OCI-LY7 (cell line): ENCODE data around the gene NTF3. TPM values are rescaled to one million over a fixed set of nuclear protein-coding genes. Genes with fewer than 3 reads are reported as not detected.

Experiments used
- BruUV-seq: library from RNA; stranded (reverse); fragments of 400-500 nt; replicated peaks from 2 replicates; lab custom pipeline; 2021; lab: Mats Ljungman, UMichigan
- CTCF ChIA-PET: fragments of 300-600 bp; sonication (Branson Sonifier 250); formaldehyde crosslinking; loops from one replicate; lab custom pipeline; 2022; ENCODE audit warnings: antibody characterized with exemption; ENCODE audit not compliant: unreplicated experiment; lab: Charles Lee
- POLR2A ChIA-PET: fragments of 300-600 bp; sonication (Branson Sonifier 250); formaldehyde crosslinking; loops from one replicate; lab custom pipeline; 2022; ENCODE audit warnings: antibody characterized with exemption; lab: Charles Lee
- DNase-seq: peaks from one replicate; pipeline ENCODE4 v3.0.0-alpha.2; 2015; ENCODE audit warnings: low spot score
- H2AFZ ChIP-seq: fragments of 200-600 bp; sonication (generic), shearing (Covaris generic); 2 replicates; pipeline ENCODE4 v1.6.1; 2014; ENCODE audit warnings: mild to moderate bottlenecking, antibody characterized with exemption, low read length, moderate library complexity
- H3K27ac ChIP-seq: fragments of 200-600 bp; sonication (generic); 2 replicates; pipeline ENCODE4 v1.5.1; 2014; ENCODE audit warnings: mixed run types, low read depth, mild to moderate bottlenecking, moderate library complexity, low read length, inconsistent platforms; ENCODE audit not compliant: poor library complexity, severe bottlenecking
- H3K36me3 ChIP-seq: fragments of 200-600 bp; sonication (generic); 2 replicates; pipeline ENCODE4 v1.6.1; 2014; ENCODE audit warnings: mild to moderate bottlenecking, antibody characterized with exemption, low read length, moderate library complexity, mixed read lengths; ENCODE audit not compliant: insufficient read depth
- H3K4me1 ChIP-seq: fragments of 200-600 bp; sonication (generic); 2 replicates; pipeline ENCODE4 v1.5.1; 2014; ENCODE audit warnings: mild to moderate bottlenecking, low read length; ENCODE audit not compliant: insufficient read depth, poor library complexity, severe bottlenecking
- H3K4me2 ChIP-seq: fragments of 200-600 bp; sonication (generic); 2 replicates; pipeline ENCODE4 v1.6.1; 2014; ENCODE audit warnings: mild to moderate bottlenecking, low read length
- H3K4me3 ChIP-seq: fragments of 200-600 bp; sonication (generic); 2 replicates; pipeline ENCODE4 v1.5.1; 2014; ENCODE audit warnings: mild to moderate bottlenecking, low read depth, low read length; ENCODE audit not compliant: poor library complexity, severe bottlenecking
- H3K79me2 ChIP-seq: fragments of 200-600 bp; sonication (generic); 2 replicates; pipeline ENCODE4 v1.6.1; 2016; ENCODE audit warnings: low read depth, mild to moderate bottlenecking, low read length, moderate library complexity, mixed read lengths; ENCODE audit not compliant: insufficient read depth
- H3K9me2 ChIP-seq: fragments of 200-600 bp; sonication (generic); 2 replicates; pipeline ENCODE4 v1.6.1; 2016; ENCODE audit warnings: mild to moderate bottlenecking, low read length, mixed read lengths; ENCODE audit not compliant: insufficient read depth
- H3K9me3 ChIP-seq: fragments of 200-600 bp; sonication (generic); 2 replicates; pipeline ENCODE4 v1.6.1; 2014; ENCODE audit warnings: mild to moderate bottlenecking, mixed run types, low read length, mixed read lengths
- H4K20me1 ChIP-seq: fragments of 200-600 bp; sonication (generic); 2 replicates; pipeline ENCODE4 v1.6.1; 2014; ENCODE audit warnings: mild to moderate bottlenecking, antibody characterized with exemption, low read length, moderate library complexity, mixed read lengths; ENCODE audit not compliant: insufficient read depth
- EZH2phosphoT487 ChIP-seq: fragments of 200-600 bp; sonication (generic); IDR thresholded peaks from 2 replicates; pipeline ENCODE4 v1.6.1; 2018; ENCODE audit warnings: low read depth, borderline replicate concordance, mild to moderate bottlenecking, mixed run types, antibody characterized with exemption, low read length, moderate library complexity, mixed read lengths
- intact Hi-C: fragments of 100-400 bp; cut with micrococcal nuclease; formaldehyde crosslinking; loops from one replicate; pipeline ENCODE4 v1.10.0; 2022; ENCODE audit not compliant: unreplicated experiment
- total RNA-seq, 2 experiments: library from RNA; depleted of rRNA in 1 of 2; stranded (reverse); fragments of >200 nt in 1 of 2; shearing (Covaris generic) in 1 of 2; gene quantifications; 2 replicates each; pipeline ENCODE4 v1.2.3, GENCODE V29; 2014 to 2022
- TF ChIP-seq, protein P1 (sequence below): fragments of 200-600 bp; sonication (generic); conservative IDR thresholded peaks from 2 replicates; pipeline ENCODE4 v1.5.1; 2014; ENCODE audit warnings: mild to moderate bottlenecking, antibody characterized with exemption, low read length, moderate library complexity, mixed read lengths

Gene NTF3
- total RNA-seq, 2 experiments from 2014 or later = 9.6 to 11.5 TPM

DNA sequence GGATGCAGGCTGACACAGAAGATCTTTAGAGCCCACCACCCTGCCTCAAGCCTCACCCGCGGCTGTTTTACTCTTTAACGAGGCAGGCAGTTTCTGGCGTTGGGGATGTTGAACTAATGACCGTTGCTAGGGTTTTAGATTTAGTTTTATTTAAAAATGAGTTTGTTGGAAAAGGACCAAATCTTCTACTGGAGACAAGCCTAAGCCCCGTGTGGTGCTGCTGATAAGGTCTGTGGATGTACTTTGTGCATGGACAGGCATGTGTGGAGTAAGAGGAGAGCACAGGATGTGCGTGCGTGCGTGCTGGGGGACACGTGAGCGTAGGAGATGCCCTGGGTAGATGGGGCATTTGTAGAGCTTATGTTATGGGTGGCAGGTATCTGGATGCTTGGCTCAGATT is 5.7 kb downstream of the NTF3 start:
- Histone ChIP-seq H3K27ac (no peak overlapping the region), H3K4me3 (no peak overlapping the region), H2AFZ (no peak overlapping the region), H4K20me1 (peaks cover 52% of the 10 kb centered on the region), H3K9me3 (no peaks in the 10 kb centered on the region), H3K4me2 (no peak overlapping the region), H3K36me3 (peaks cover 21% of the 10 kb centered on the region), H3K9me2 (no peaks in the 10 kb centered on the region), H3K4me1 (peaks cover 79% of the 10 kb centered on the region), H3K79me2 (peaks cover 91% of the 10 kb centered on the region)
- POLR2A ChIA-PET = interaction anchor here (0.7 to 1.4 kb wide), 2 partner anchors 10 to 1645 kb away, joined by 3 to 4 read pairs; no protein-coding TSS in a partner anchor
- CTCF ChIA-PET = no interaction called here
- TF ChIP-seq EZH2phosphoT487 = no peak
- TF ChIP-seq, protein P1, sequence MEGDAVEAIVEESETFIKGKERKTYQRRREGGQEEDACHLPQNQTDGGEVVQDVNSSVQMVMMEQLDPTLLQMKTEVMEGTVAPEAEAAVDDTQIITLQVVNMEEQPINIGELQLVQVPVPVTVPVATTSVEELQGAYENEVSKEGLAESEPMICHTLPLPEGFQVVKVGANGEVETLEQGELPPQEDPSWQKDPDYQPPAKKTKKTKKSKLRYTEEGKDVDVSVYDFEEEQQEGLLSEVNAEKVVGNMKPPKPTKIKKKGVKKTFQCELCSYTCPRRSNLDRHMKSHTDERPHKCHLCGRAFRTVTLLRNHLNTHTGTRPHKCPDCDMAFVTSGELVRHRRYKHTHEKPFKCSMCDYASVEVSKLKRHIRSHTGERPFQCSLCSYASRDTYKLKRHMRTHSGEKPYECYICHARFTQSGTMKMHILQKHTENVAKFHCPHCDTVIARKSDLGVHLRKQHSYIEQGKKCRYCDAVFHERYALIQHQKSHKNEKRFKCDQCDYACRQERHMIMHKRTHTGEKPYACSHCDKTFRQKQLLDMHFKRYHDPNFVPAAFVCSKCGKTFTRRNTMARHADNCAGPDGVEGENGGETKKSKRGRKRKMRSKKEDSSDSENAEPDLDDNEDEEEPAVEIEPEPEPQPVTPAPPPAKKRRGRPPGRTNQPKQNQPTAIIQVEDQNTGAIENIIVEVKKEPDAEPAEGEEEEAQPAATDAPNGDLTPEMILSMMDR = no peak
- DNase-seq = no peak
- no TSS peak for BruUV-seq
- intact Hi-C loops = no loop called here

DNA sequence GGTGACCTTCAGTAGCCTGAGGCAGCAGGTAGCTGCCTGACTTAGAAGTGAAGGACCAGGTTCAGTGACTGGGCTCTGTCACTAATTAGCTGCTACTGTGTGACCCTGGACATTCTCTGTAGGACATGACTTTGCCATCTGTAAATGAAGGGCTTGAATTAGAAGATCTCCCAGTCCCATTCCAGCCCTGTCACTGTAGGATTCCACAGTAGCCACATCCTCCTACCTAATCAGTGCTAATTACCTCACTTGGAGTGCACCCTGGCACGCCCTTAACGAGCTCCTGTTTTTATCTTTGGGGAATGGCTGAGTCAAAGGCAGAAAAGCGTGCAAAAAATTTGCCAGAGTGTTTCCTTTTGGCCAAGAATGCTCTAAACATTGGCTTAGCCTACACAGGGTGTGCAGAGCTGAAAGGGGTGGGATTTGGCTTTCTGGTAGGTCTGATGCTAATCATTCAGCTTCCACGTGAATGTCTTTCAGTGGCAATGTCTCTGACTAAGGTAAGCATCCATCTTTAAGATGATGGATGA is 6.8 kb downstream of the NTF3 start:
- ChIA-PET CTCF (interaction anchor here (0.6 to 1.4 kb wide), 3 partner anchors 10 to 363 kb away, joined by 3 to 4 read pairs (median 4); no protein-coding TSS in a partner anchor), POLR2A (interaction anchor here (0.8 to 1.4 kb wide), 4 partner anchors 9 to 41 kb away, joined by 3 to 7 read pairs (median 4); no protein-coding TSS in a partner anchor)
- intact Hi-C loops = no loop called here
- no peak for DNase-seq
- Histone ChIP-seq H4K20me1 (peaks cover 55% of the 10 kb centered on the region), H2AFZ (no peak overlapping the region), H3K4me1 (peaks cover 81% of the 10 kb centered on the region), H3K79me2 (peaks cover 91% of the 10 kb centered on the region), H3K36me3 (peaks cover 21% of the 10 kb centered on the region), H3K4me3 (no peak overlapping the region), H3K4me2 (peak overlapping the region; percentile 50), H3K27ac (no peak overlapping the region), H3K9me3 (no peaks in the 10 kb centered on the region), H3K9me2 (no peaks in the 10 kb centered on the region)
- TF ChIP-seq, protein P1 = no peak
- no peak for TF ChIP-seq EZH2phosphoT487
- BruUV-seq = no TSS peak

DNA sequence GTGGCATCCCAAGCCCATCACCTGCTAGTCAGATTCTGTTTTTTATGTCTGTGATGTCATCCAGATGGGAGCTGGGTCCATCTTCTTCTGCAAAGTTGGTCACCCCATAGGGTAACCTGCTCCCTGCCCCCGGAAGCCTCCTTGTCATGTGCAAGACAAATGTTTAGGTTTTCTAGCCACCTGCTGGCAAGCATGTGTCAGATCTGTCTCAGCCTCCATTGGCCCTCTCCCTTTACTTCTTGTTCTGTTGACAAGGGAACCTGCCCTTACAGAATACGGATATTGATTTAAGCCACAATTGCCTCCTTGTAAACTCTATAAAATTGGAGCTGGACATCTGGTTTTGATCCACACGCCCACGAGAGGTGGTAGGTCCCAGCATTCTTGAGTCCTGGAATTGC is 7.5 kb downstream of the NTF3 start:
- peaks cover 93% of the 10 kb centered on the region for H3K79me2 ChIP-seq
- intact Hi-C loops = no loop called here
- peaks cover 58% of the 10 kb centered on the region for H4K20me1 ChIP-seq
- peaks cover 77% of the 10 kb centered on the region for H3K4me1 ChIP-seq
- CTCF ChIA-PET = interaction anchor here (0.6 to 1.4 kb wide), 2 partner anchors 11 to 363 kb away, joined by 3 to 4 read pairs; no protein-coding TSS in a partner anchor
- H3K9me3 ChIP-seq = no peaks in the 10 kb centered on the region
- H3K27ac ChIP-seq = no peak overlapping the region
- H3K9me2 ChIP-seq = no peaks in the 10 kb centered on the region
- TF ChIP-seq, protein P1 = peak; percentile 60
- no peak for TF ChIP-seq EZH2phosphoT487
- H3K4me2 ChIP-seq = peak overlapping the region; percentile 50
- peaks cover 21% of the 10 kb centered on the region for H3K36me3 ChIP-seq
- no peak overlapping the region for H2AFZ ChIP-seq
- POLR2A ChIA-PET = interaction anchor here (1.0 to 1.2 kb wide), 2 partner anchors 37 to 40 kb away, joined by 3 to 7 read pairs; no protein-coding TSS in a partner anchor
- H3K4me3 ChIP-seq = no peak overlapping the region
- DNase-seq = peak; percentile 64
- no TSS peak for BruUV-seq
